Esophagus squamous epithelium (tissue), 4 donors: ENCODE data around the gene ZNF800.

Source experiments
- CTCF ChIP-seq, 6 experiments: fragments of 450-650 bp in 4 of 6; fragments of 200-600 bp in 2 of 6; sonication (generic) in 2 of 6; IDR thresholded peaks; one replicate each; pipeline ENCODE4 v1.5.1; 2016 to 2019; ENCODE audit warnings: antibody characterized with exemption in 6 of 6, mild to moderate bottlenecking in 4 of 6, moderate library complexity in 4 of 6
- POLR2A ChIP-seq, 4 donors: fragments of 450-650 bp; IDR thresholded peaks; one replicate each; pipeline ENCODE4 v1.6.1; 2017; ENCODE audit warnings: antibody characterized with exemption in 4 of 4, mild to moderate bottlenecking in 4 of 4, moderate library complexity in 3 of 4

GRCh38 chr7:127390186-127390816 lies 2.2 kb downstream of the ZNF800 start:
- TF ChIP-seq CTCF (IDR thresholded peaks at IDR 0.05) (no peak), POLR2A (IDR thresholded peaks at IDR 0.05) (no peak)
